MCF 10A (cell line): ENCODE data around the gene PEX14. TPM values are rescaled to one million over a fixed set of nuclear protein-coding genes. Genes with fewer than 3 reads are reported as not detected.

Experiments
- BruUV-seq: library from RNA; stranded (reverse); fragments of 400-500 nt; replicated peaks from 2 replicates; lab custom pipeline; 2021; lab: Mats Ljungman, UMichigan
- CTCF ChIA-PET: fragments of 300-600 bp; sonication (Branson Sonifier 250); formaldehyde crosslinking; extraction: SDS; loops from one replicate; lab custom pipeline; 2021; ENCODE audit warnings: antibody characterized with exemption, inconsistent platforms; lab: Yijun Ruan, JAX
- POLR2A ChIA-PET: fragments of 300-600, 350-650 bp; sonication (Branson Sonifier 250); formaldehyde crosslinking; extraction: SDS; loops from one replicate; lab custom pipeline; 2020; ENCODE audit warnings: antibody characterized with exemption, inconsistent platforms; lab: Yijun Ruan, JAX
- DNase-seq: peaks from one replicate; pipeline ENCODE4 v3.0.0-alpha.2; 2018; ENCODE audit not compliant: unreplicated experiment
- H3K27ac Mint-ChIP-seq: one replicate; pipeline ENCODE4 v1.8.0; 2022; ENCODE audit warnings: mild to moderate bottlenecking, low read depth, mixed read lengths; ENCODE audit not compliant: unreplicated experiment
- H3K27me3 Mint-ChIP-seq: one replicate; pipeline ENCODE4 v1.8.0; 2022; ENCODE audit warnings: mixed read lengths; ENCODE audit not compliant: insufficient read depth, unreplicated experiment
- H3K36me3 Mint-ChIP-seq: one replicate; pipeline ENCODE4 v1.8.0; 2022; ENCODE audit warnings: mild to moderate bottlenecking, moderate library complexity, mixed read lengths; ENCODE audit not compliant: insufficient read depth, unreplicated experiment
- H3K4me1 Mint-ChIP-seq: one replicate; pipeline ENCODE4 v1.8.0; 2022; ENCODE audit warnings: mixed read lengths; ENCODE audit not compliant: insufficient read depth, unreplicated experiment
- H3K4me3 Mint-ChIP-seq: one replicate; pipeline ENCODE4 v1.8.0; 2022; ENCODE audit warnings: mild to moderate bottlenecking, moderate library complexity, mixed read lengths; ENCODE audit not compliant: unreplicated experiment
- H3K9me3 Mint-ChIP-seq: one replicate; pipeline ENCODE4 v1.8.0; 2022; ENCODE audit warnings: mixed read lengths; ENCODE audit not compliant: unreplicated experiment
- intact Hi-C: fragments of 100-400 bp; cut with micrococcal nuclease; formaldehyde crosslinking; loops from 2 replicates; pipeline ENCODE4 v1.14.1; 2022
- total RNA-seq: library from RNA; stranded (reverse); gene quantifications from 2 replicates; pipeline ENCODE4 v1.2.3, GENCODE V29; 2022
- TF ChIP-seq, protein P1 (sequence below): fragments of 200-600 bp; IDR thresholded peaks from one replicate; pipeline ENCODE4 v1.8.0; 2022; ENCODE audit warnings: antibody characterized with exemption, mild to moderate bottlenecking; ENCODE audit not compliant: unreplicated experiment

The PEX14 gene
- total RNA-seq, 1 experiment from 2014 or later = 22.2 TPM

DNA sequence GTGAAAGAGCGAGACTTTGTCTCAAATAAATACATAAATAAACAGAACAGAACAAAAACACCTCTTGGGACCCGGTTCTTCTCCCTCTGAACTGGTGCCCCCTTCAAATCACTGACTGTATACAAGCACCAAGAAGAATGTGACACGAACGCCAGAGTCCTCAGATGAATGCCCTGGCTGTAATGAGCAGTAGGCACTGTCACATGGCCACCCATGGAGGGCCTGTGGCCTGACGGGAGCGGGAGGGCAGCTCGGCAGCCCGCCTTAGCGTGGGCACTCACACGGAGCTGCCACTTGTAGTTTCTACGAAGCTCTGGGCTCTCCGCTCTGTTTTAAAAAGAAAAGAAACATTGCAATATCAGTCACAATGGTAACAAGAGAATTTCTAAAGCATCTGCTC is 146.0 kb downstream of the PEX14 start:
- CTCF ChIA-PET = interaction anchor here (1.0 kb wide), 1 partner anchor 20 kb away, joined by 3 read pairs; no protein-coding TSS in a partner anchor
- POLR2A ChIA-PET = interaction anchor here (1.7 kb wide), 1 partner anchor 15 kb away, joined by 4 read pairs; no protein-coding TSS in a partner anchor

GRCh38 chr1:10621906-10622305 is 147.2 kb downstream of the PEX14 start:
- TF ChIP-seq, protein P1, sequence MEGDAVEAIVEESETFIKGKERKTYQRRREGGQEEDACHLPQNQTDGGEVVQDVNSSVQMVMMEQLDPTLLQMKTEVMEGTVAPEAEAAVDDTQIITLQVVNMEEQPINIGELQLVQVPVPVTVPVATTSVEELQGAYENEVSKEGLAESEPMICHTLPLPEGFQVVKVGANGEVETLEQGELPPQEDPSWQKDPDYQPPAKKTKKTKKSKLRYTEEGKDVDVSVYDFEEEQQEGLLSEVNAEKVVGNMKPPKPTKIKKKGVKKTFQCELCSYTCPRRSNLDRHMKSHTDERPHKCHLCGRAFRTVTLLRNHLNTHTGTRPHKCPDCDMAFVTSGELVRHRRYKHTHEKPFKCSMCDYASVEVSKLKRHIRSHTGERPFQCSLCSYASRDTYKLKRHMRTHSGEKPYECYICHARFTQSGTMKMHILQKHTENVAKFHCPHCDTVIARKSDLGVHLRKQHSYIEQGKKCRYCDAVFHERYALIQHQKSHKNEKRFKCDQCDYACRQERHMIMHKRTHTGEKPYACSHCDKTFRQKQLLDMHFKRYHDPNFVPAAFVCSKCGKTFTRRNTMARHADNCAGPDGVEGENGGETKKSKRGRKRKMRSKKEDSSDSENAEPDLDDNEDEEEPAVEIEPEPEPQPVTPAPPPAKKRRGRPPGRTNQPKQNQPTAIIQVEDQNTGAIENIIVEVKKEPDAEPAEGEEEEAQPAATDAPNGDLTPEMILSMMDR = no peak
- Mint-ChIP-seq H3K4me3 (no peak overlapping the region), H3K27me3 (no peaks in the 10 kb centered on the region), H3K27ac (no peak overlapping the region), H3K4me1 (no peaks in the 10 kb centered on the region), H3K36me3 (peaks cover 17% of the 10 kb centered on the region), H3K9me3 (no peaks in the 10 kb centered on the region)
- intact Hi-C loops = no loop called here
- CTCF ChIA-PET = interaction anchor here (1.0 kb wide), 1 partner anchor 21 kb away, joined by 3 read pairs; no protein-coding TSS in a partner anchor
- POLR2A ChIA-PET = interaction anchor here (1.7 kb wide), 1 partner anchor 16 kb away, joined by 4 read pairs; no protein-coding TSS in a partner anchor
- DNase-seq = no peak
- no TSS peak for BruUV-seq

More for the DNA sequence above, 146.0 kb downstream of the PEX14 start:
- intact Hi-C loops = no loop called here
- BruUV-seq = no TSS peak
- Mint-ChIP-seq H3K4me1 (no peaks in the 10 kb centered on the region), H3K4me3 (no peak overlapping the region), H3K27ac (no peak overlapping the region), H3K36me3 (peaks cover 20% of the 10 kb centered on the region), H3K27me3 (no peaks in the 10 kb centered on the region), H3K9me3 (no peaks in the 10 kb centered on the region)
- no peak for DNase-seq
- TF ChIP-seq, protein P1 = no peak

GRCh38 chr1:10622910-10623685 is 148.3 kb downstream of the PEX14 start:
- Mint-ChIP-seq H3K27me3 (no peaks in the 10 kb centered on the region), H3K9me3 (no peaks in the 10 kb centered on the region), H3K4me1 (no peaks in the 10 kb centered on the region), H3K4me3 (no peak overlapping the region), H3K27ac (no peak overlapping the region), H3K36me3 (peaks cover 16% of the 10 kb centered on the region)
- POLR2A ChIA-PET = interaction anchor here (0.6 to 1.3 kb wide), 2 partner anchors 8 to 17 kb away, joined by 3 read pairs; no protein-coding TSS in a partner anchor
- CTCF ChIA-PET = interaction anchor here (0.7 to 1.2 kb wide), 3 partner anchors 10 to 116 kb away, joined by 3 to 5 read pairs (median 4); no protein-coding TSS in a partner anchor
- intact Hi-C loops = no loop called here
- no peak for DNase-seq
- BruUV-seq = no TSS peak
- TF ChIP-seq, protein P1 = no peak

- Mint-ChIP-seq H3K4me1 (no peaks in the 10 kb centered on the region), H3K9me3 (no peaks in the 10 kb centered on the region), H3K36me3 (peaks cover 16% of the 10 kb centered on the region), H3K27me3 (no peaks in the 10 kb centered on the region), H3K4me3 (no peak overlapping the region), H3K27ac (no peak overlapping the region)
- BruUV-seq = no TSS peak
- intact Hi-C loops = no loop called here
- ChIA-PET POLR2A (interaction anchor here (1.3 kb wide), 1 partner anchor 16 kb away, joined by 3 read pairs; no protein-coding TSS in a partner anchor), CTCF (interaction anchor here (0.7 to 1.2 kb wide), 3 partner anchors 10 to 117 kb away, joined by 3 to 5 read pairs (median 4); no protein-coding TSS in a partner anchor)
- TF ChIP-seq, protein P1 = no peak
- no peak for DNase-seq
Measured at GRCh38 chr1:10623686-10624145, 149.0 kb downstream of the PEX14 start.
